T-helper 1 cell treated with Interleukin-12 subunit alpha and Interleukin-12 subunit beta and Interleukin-4 antibody, amounts not matched to agents 30 ng/mL and 1 ng/mL, for 36 hours (primary cell): ENCODE results near the gene TBC1D14. TPM values are rescaled to one million over a fixed set of nuclear protein-coding genes. Genes with fewer than 3 reads are reported as not detected.

Experiments used
- intact Hi-C: fragments of 100-400 bp; cut with micrococcal nuclease; formaldehyde crosslinking; loops from one replicate; pipeline ENCODE4 v1.15.1; 2024
- total RNA-seq: library from RNA; stranded (reverse); gene quantifications from 2 replicates; pipeline ENCODE4 v1.2.3, GENCODE V29; 2022

TBC1D14 gene
- total RNA-seq, 1 donor from 2014 or later: 76.7 TPM

- intact Hi-C loops: no loop called here
These were observed 82.3 kb downstream of the TBC1D14 start for GRCh38 chr4:6991771-6992557.

- intact Hi-C loops: no loop called here
These were observed 83.4 kb downstream of the TBC1D14 start for GRCh38 chr4:6992728-6993677.

- intact Hi-C loops: no loop called here
These were observed 86.9 kb downstream of the TBC1D14 start for GRCh38 chr4:6996481-6996880.

- intact Hi-C loops: loop anchor here (1.0 kb wide), 4 partner anchors 12 to 69 kb away; partner anchors contain the start of genes GRPEL1 and TADA2B
These were observed 89.8 kb downstream of the TBC1D14 start for GRCh38 chr4:6999172-7000086.

- intact Hi-C loops: no loop called here
These were observed 91.0 kb downstream of the TBC1D14 start for GRCh38 chr4:7000421-7001176.

- intact Hi-C loops: no loop called here
These were observed 91.6 kb downstream of the TBC1D14 start for GRCh38 chr4:7001271-7001670.

- intact Hi-C loops: no loop called here
These were observed 92.7 kb downstream of the TBC1D14 start for GRCh38 chr4:7002336-7002735.

GRCh38 chr4:7003176-7003878 is 93.7 kb downstream of the TBC1D14 start:
- intact Hi-C loops: no loop called here

GRCh38 chr4:7003879-7004240 is 94.2 kb downstream of the TBC1D14 start:
- intact Hi-C loops: no loop called here

- intact Hi-C loops: no loop called here
These were observed 94.7 kb downstream of the TBC1D14 start for GRCh38 chr4:7004331-7004730.

- intact Hi-C loops: no loop called here
These were observed 95.9 kb downstream of the TBC1D14 start for GRCh38 chr4:7005571-7005970.

- intact Hi-C loops: no loop called here
These were observed 96.8 kb downstream of the TBC1D14 start for GRCh38 chr4:7006411-7006810.

GRCh38 chr4:7007142-7007907 is 97.7 kb downstream of the TBC1D14 start:
- intact Hi-C loops: no loop called here

- intact Hi-C loops: no loop called here
These were observed 98.3 kb downstream of the TBC1D14 start for GRCh38 chr4:7007944-7008343.

GRCh38 chr4:7009564-7009963 is 99.9 kb downstream of the TBC1D14 start:
- intact Hi-C loops: no loop called here

- intact Hi-C loops: no loop called here
These were observed 103.5 kb downstream of the TBC1D14 start for GRCh38 chr4:7013175-7013574.

GRCh38 chr4:7014815-7015214 is 105.2 kb downstream of the TBC1D14 start:
- intact Hi-C loops: no loop called here

GRCh38 chr4:7015383-7016035 is 105.9 kb downstream of the TBC1D14 start:
- intact Hi-C loops: no loop called here

GRCh38 chr4:7016086-7016485 is 106.5 kb downstream of the TBC1D14 start:
- intact Hi-C loops: no loop called here
